PFSK-1 (cell line): ENCODE results near the gene TNRC6B.

Source experiments
- FOXP2 ChIP-seq: optimal IDR thresholded peaks from 2 replicates; pipeline ENCODE3; 2011; ENCODE audit warnings: borderline replicate concordance, control low read depth, inconsistent platforms; ENCODE audit not compliant: insufficient read depth; ENCODE audit errors: extremely low read length, extremely low read depth
- POLR2AphosphoS5 ChIP-seq: IDR thresholded peaks from 2 replicates; pipeline ENCODE4 v1.6.1; 2012; ENCODE audit warnings: low read depth, mild to moderate bottlenecking, control low read depth, low read length, moderate library complexity
- REST ChIP-seq, 2 experiments: IDR thresholded peaks; 2 replicates each; pipeline versions ENCODE4 v1.6.1 to v1.8.0; 2011 to 2012; ENCODE audit warnings: low read depth in 2 of 2, low read length in 2 of 2, control low read depth in 1 of 2, inconsistent platforms in 1 of 2, mild to moderate bottlenecking in 1 of 2, moderate library complexity in 1 of 2; ENCODE audit not compliant: insufficient read depth in 1 of 2
- SIN3A ChIP-seq: IDR thresholded peaks from 2 replicates; pipeline ENCODE4 v1.6.1; 2012; ENCODE audit warnings: mild to moderate bottlenecking, low read length, moderate library complexity, borderline replicate concordance; ENCODE audit not compliant: insufficient read depth
- TAF1 ChIP-seq: IDR thresholded peaks from 2 replicates; pipeline ENCODE4 v1.6.1; 2012; ENCODE audit warnings: low read length, control low read depth, borderline replicate concordance; ENCODE audit not compliant: insufficient read depth

Gene TNRC6B

GRCh38 chr22:40218723-40219294 is 41.1 kb downstream of the TNRC6B start:
- TF ChIP-seq TAF1 (no peak), SIN3A (no peak)

- TF ChIP-seq TAF1 (no peak), REST (IDR thresholded peaks at IDR 0.05; ENCODE audit: insufficient read depth in 1 of 2, low read depth in 2 of 2, low read length in 2 of 2) (no peak), SIN3A (no peak), FOXP2 (no peak), POLR2AphosphoS5 (no peak)
These were observed 42.8 kb downstream of the TNRC6B start for GRCh38 chr22:40220316-40221054.

GRCh38 chr22:40221055-40221414 is 43.3 kb downstream of the TNRC6B start:
- TF ChIP-seq TAF1 (no peak), REST (IDR thresholded peaks at IDR 0.05; ENCODE audit: insufficient read depth in 1 of 2, low read depth in 2 of 2, low read length in 2 of 2) (no peak), FOXP2 (no peak), SIN3A (no peak), POLR2AphosphoS5 (no peak)

- TF ChIP-seq SIN3A, result no peak
- no peak for TF ChIP-seq POLR2AphosphoS5
- no peak for TF ChIP-seq TAF1
- TF ChIP-seq REST (IDR thresholded peaks at IDR 0.05; ENCODE audit: insufficient read depth in 1 of 2, low read depth in 2 of 2, low read length in 2 of 2), result no peak
- TF ChIP-seq FOXP2, result no peak
These were observed 47.0 kb downstream of the TNRC6B start for GRCh38 chr22:40224702-40225101.

GRCh38 chr22:40226620-40227019 is 48.9 kb downstream of the TNRC6B start:
- no peak for TF ChIP-seq TAF1
- no peak for TF ChIP-seq REST (IDR thresholded peaks at IDR 0.05; ENCODE audit: insufficient read depth in 1 of 2, low read depth in 2 of 2, low read length in 2 of 2)
- TF ChIP-seq FOXP2, result no peak
- no peak for TF ChIP-seq POLR2AphosphoS5
- no peak for TF ChIP-seq SIN3A
